ENCODE results near the gene NTMT1. TPM values are rescaled to one million over a fixed set of nuclear protein-coding genes. Genes with fewer than 3 reads are reported as not detected.
A peak's percentile ranks its signal among the peaks of the same experiment; 100 is the strongest.

NTMT1 gene
- total RNA-seq, 1 experiment from 2014 or later, result 84.8 TPM

DNA sequence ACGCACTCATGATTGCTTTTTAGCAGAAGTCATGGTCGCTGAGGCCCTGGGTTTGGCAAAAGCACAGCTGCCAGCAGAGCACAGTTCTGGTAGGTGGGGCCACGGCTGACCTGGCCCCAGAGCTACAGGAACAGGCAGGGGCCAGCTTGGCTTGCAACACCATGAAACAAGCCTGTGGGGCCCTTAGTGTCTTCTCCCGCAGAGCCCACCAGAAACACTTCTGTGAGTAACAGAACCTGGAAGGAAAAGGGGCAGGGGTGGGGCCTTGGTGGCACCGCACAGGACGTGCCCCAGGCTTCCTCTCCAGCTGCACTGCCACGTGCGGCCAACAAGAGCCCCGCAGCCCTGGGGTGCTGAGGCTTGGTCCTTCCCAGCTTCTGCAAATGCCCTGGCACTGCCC, 11.1 kb downstream of the NTMT1 start:
- Histone ChIP-seq H3K4me3 (replicated peaks in 1 of 2; ENCODE audit: low read depth in 1 of 2, low read length in 2 of 2) (no peak overlapping the region), H3K9me2 (ENCODE audit: insufficient read depth) (no peaks in the 10 kb centered on the region), H2AFZ (ENCODE audit: low read depth, low read length, poor library complexity, severe bottlenecking) (no peak overlapping the region), H4K20me1 (ENCODE audit: insufficient read depth) (peaks cover 5% of the 10 kb centered on the region; the same call in 1 of the 2 replicates), H3K79me2 (ENCODE audit: insufficient read depth, low read length) (peaks cover 81% of the 10 kb centered on the region), H3K27ac (ENCODE audit: low read depth, low read length) (no peak overlapping the region), H3K9ac (ENCODE audit: low read length) (no peak overlapping the region), H3K36me3 (ENCODE audit: control insufficient read depth in 1 of 2, insufficient read depth in 2 of 2, low read length in 2 of 2) (peaks cover 37 to 46% of the 10 kb centered on the region in 2 experiments), H3K27me3 (ENCODE audit: insufficient read depth, low read length) (no peaks in the 10 kb centered on the region), H3K9me3 (ENCODE audit: control insufficient read depth in 1 of 2, insufficient read depth in 1 of 2, low read depth in 1 of 2, low read length in 2 of 2) (no peaks in the 10 kb centered on the region), H3K4me2 (ENCODE audit: low read length) (no peak overlapping the region), H3K4me1 (ENCODE audit: control insufficient read depth in 1 of 2, insufficient read depth in 2 of 2, low read length in 2 of 2) (peaks cover 10 to 11% of the 10 kb centered on the region in 2 experiments; a peak in 3 of 4 replicates)
- DNase-seq (ENCODE audit: low read depth, low spot score), result no peak
- POLR2A ChIA-PET, result interaction anchor here (1.0 kb wide), 1 partner anchor 10 kb away, joined by 3 read pairs; no protein-coding TSS in a partner anchor
- BruUV-seq (replicated peaks), result no TSS peak
- intact Hi-C loops (cut with micrococcal nuclease), result no loop called here
- CTCF ChIA-PET, result interaction anchor here (1.0 kb wide), 1 partner anchor 13 kb away, joined by 3 read pairs; no protein-coding TSS in a partner anchor
- TF ChIP-seq POLR2AphosphoS5 (IDR thresholded peaks at IDR 0.05; ENCODE audit: low read depth, low read length), result peak; percentile 53; the same call in 1 of the 2 replicates
- TF ChIP-seq, protein P1, sequence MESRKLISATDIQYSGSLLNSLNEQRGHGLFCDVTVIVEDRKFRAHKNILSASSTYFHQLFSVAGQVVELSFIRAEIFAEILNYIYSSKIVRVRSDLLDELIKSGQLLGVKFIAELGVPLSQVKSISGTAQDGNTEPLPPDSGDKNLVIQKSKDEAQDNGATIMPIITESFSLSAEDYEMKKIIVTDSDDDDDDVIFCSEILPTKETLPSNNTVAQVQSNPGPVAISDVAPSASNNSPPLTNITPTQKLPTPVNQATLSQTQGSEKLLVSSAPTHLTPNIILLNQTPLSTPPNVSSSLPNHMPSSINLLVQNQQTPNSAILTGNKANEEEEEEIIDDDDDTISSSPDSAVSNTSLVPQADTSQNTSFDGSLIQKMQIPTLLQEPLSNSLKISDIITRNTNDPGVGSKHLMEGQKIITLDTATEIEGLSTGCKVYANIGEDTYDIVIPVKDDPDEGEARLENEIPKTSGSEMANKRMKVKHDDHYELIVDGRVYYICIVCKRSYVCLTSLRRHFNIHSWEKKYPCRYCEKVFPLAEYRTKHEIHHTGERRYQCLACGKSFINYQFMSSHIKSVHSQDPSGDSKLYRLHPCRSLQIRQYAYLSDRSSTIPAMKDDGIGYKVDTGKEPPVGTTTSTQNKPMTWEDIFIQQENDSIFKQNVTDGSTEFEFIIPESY (IDR thresholded peaks at IDR 0.05; ENCODE audit: extremely low read depth, insufficient replicate concordance, low read length), result no peak
- no peak for ATAC-seq
- RAD21 ChIA-PET (ENCODE audit: low non-redundant PET in 1 of 2, low total read pairs in 2 of 2, uncharacterized antibody in 2 of 2, unreplicated experiment in 2 of 2), result no interaction called here

DNA sequence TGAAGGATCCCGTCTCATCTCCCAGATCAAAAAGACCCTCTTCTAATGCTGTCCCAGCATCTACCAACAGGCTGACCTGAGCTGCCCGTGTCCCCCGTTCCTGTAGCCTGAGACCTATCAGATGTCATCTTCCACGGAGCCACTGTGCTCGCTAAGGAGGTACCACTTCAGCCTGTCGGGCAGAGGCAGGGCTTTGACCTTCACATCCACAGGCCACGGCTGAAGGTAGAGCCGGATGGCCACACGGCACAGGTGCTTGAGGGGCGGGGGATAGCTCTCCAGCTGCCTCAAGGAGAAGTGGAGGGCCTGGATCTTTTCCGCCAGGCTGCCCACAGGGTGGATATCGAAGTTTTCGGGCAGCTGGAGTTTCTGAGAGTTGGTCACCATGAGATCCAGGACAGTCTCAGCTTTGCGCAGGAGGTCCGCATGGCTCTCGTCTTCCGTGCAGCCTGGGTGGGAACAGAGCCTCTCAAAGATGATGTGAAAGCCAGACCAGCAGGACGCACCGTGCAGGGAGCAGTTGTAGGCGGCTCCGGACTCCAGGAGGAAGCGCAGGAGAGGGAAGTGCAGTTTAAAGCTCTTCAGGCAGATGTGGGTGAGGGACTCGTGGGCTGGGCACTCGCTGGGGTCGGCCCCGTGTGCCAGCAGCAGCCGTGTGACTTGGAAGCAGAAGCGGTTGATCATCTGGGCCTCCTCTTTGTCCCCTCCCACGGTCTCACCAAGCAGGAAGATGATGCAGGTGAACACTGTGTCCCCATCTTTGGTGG, 11.9 kb downstream of the NTMT1 start:
- Histone ChIP-seq H3K9me2 (ENCODE audit: insufficient read depth) (no peaks in the 10 kb centered on the region), H3K79me2 (ENCODE audit: insufficient read depth, low read length) (peaks cover 74% of the 10 kb centered on the region), H3K4me2 (ENCODE audit: low read length) (no peak overlapping the region), H4K20me1 (ENCODE audit: insufficient read depth) (peaks cover 5% of the 10 kb centered on the region; the same call in 1 of the 2 replicates), H3K9me3 (ENCODE audit: control insufficient read depth in 1 of 2, insufficient read depth in 1 of 2, low read depth in 1 of 2, low read length in 2 of 2) (no peaks in the 10 kb centered on the region), H3K4me3 (replicated peaks in 1 of 2; ENCODE audit: low read depth in 1 of 2, low read length in 2 of 2) (no peak overlapping the region), H2AFZ (ENCODE audit: low read depth, low read length, poor library complexity, severe bottlenecking) (no peak overlapping the region), H3K9ac (ENCODE audit: low read length) (no peak overlapping the region), H3K27ac (ENCODE audit: low read depth, low read length) (peak overlapping the region; percentile 15; the same call in 1 of the 2 replicates), H3K27me3 (ENCODE audit: insufficient read depth, low read length) (no peaks in the 10 kb centered on the region), H3K4me1 (ENCODE audit: control insufficient read depth in 1 of 2, insufficient read depth in 2 of 2, low read length in 2 of 2) (peaks cover 10 to 17% of the 10 kb centered on the region in 2 experiments; a peak in 3 of 4 replicates), H3K36me3 (ENCODE audit: control insufficient read depth in 1 of 2, insufficient read depth in 2 of 2, low read length in 2 of 2) (peaks cover 30 to 40% of the 10 kb centered on the region in 2 experiments)
- POLR2A ChIA-PET, result interaction anchor here (1.0 kb wide), 1 partner anchor 11 kb away, joined by 3 read pairs; no protein-coding TSS in a partner anchor
- no peak for ATAC-seq
- RAD21 ChIA-PET (ENCODE audit: low non-redundant PET in 1 of 2, low total read pairs in 2 of 2, uncharacterized antibody in 2 of 2, unreplicated experiment in 2 of 2), result no interaction called here
- intact Hi-C loops (cut with micrococcal nuclease), result no loop called here
- TF ChIP-seq CBX3 (IDR thresholded peaks at IDR 0.05; ENCODE audit: low read depth), result no peak
- no peak for TF ChIP-seq TCF7L2 (IDR thresholded peaks at IDR 0.05; ENCODE audit: borderline replicate concordance, extremely low read depth, insufficient read depth, insufficient read length)
- TF ChIP-seq SP1 (IDR thresholded peaks at IDR 0.05; ENCODE audit: low read depth), result no peak
- no peak for TF ChIP-seq YY1 (IDR thresholded peaks at IDR 0.05; ENCODE audit: extremely low read depth, insufficient replicate concordance, low read depth, low read length)
- TF ChIP-seq ZFX (IDR thresholded peaks at IDR 0.05), result no peak
- TF ChIP-seq SRF (IDR thresholded peaks at IDR 0.05; ENCODE audit: low read depth), result no peak
- no peak for TF ChIP-seq SIN3A (IDR thresholded peaks at IDR 0.05; ENCODE audit: low read depth)
- TF ChIP-seq EZH2 (IDR thresholded peaks at IDR 0.05), result no peak
- no peak for TF ChIP-seq FOSL1 (IDR thresholded peaks at IDR 0.05; ENCODE audit: low read depth)
- TF ChIP-seq ZNF274 (IDR thresholded peaks at IDR 0.05; ENCODE audit: low read depth, low read length), result no peak
- TF ChIP-seq ELF1 (IDR thresholded peaks at IDR 0.05; ENCODE audit: borderline replicate concordance, low read depth), result no peak
- CTCF ChIA-PET, result interaction anchor here (1.0 kb wide), 1 partner anchor 14 kb away, joined by 3 read pairs; no protein-coding TSS in a partner anchor
- no peak for DNase-seq (ENCODE audit: low read depth, low spot score)
- no TSS peak for BruUV-seq (replicated peaks)

Measured in HCT116 (cell line).